GM23338 (cell line): Measurements from ENCODE around the gene ARRB1. TPM values are rescaled to one million over a fixed set of nuclear protein-coding genes. Genes with fewer than 3 reads are reported as not detected.

Experiments
- ATAC-seq: fragments of 200-7000 bp; cut with Tn5 transposase; 3 replicates; pipeline ENCODE4 v1.9.1; 2020
- DNase-seq: peaks from one replicate; pipeline ENCODE4 v3.0.0-alpha.2; 2015; ENCODE audit warnings: low spot score
- H2AFZ ChIP-seq: fragments of 200-600 bp; sonication (generic); 2 replicates; pipeline ENCODE4 v1.8.0; 2016; ENCODE audit warnings: antibody characterized with exemption, mild to moderate bottlenecking, moderate library complexity
- H3F3A ChIP-seq: fragments of 200-600 bp; sonication (generic); replicated peaks from 2 replicates; pipeline ENCODE4 v1.8.0; 2017; ENCODE audit warnings: antibody characterized with exemption, mixed run types, low read depth
- H3K27ac ChIP-seq: fragments of 200-600 bp; sonication (generic); 2 replicates; pipeline ENCODE4 v1.6.1; 2016; ENCODE audit warnings: low read depth
- H3K27me3 ChIP-seq: fragments of 200-600 bp; sonication (generic); 2 replicates; pipeline ENCODE4 v1.8.0; 2016; ENCODE audit warnings: mild to moderate bottlenecking, mixed run types, moderate library complexity; ENCODE audit not compliant: insufficient read depth
- H3K36me3 ChIP-seq: fragments of 200-600 bp; sonication (generic); 2 replicates; pipeline ENCODE4 v1.8.0; 2016; ENCODE audit warnings: mild to moderate bottlenecking; ENCODE audit not compliant: insufficient read depth
- H3K4me1 ChIP-seq: fragments of 200-600 bp; sonication (generic); 2 replicates; pipeline ENCODE4 v1.8.0; 2016; ENCODE audit warnings: mild to moderate bottlenecking, moderate library complexity; ENCODE audit not compliant: insufficient read depth
- H3K4me2 ChIP-seq: fragments of 200-600 bp; sonication (generic); 2 replicates; pipeline ENCODE4 v1.7.1; 2017; ENCODE audit warnings: mixed run types
- H3K4me3 ChIP-seq: fragments of 200-600 bp; sonication (generic); 2 replicates; pipeline ENCODE4 v1.6.1; 2016; ENCODE audit warnings: mixed run types
- H3K79me2 ChIP-seq: fragments of 200-600 bp; sonication (generic); replicated peaks from 2 replicates; pipeline ENCODE4 v1.8.0; 2017; ENCODE audit warnings: mild to moderate bottlenecking; ENCODE audit not compliant: insufficient read depth
- H3K9me2 ChIP-seq: fragments of 200-600 bp; sonication (generic); 2 replicates; pipeline ENCODE4 v1.8.0; 2017; ENCODE audit not compliant: insufficient read depth
- H4K20me1 ChIP-seq: fragments of 200-600 bp; sonication (generic); replicated peaks from 2 replicates; pipeline ENCODE4 v1.8.0; 2017; ENCODE audit warnings: mild to moderate bottlenecking; ENCODE audit not compliant: insufficient read depth
- H3K27ac Mint-ChIP-seq: 2 replicates; pipeline ENCODE4 v1.8.0; 2020; ENCODE audit warnings: inconsistent platforms, mild to moderate bottlenecking, moderate library complexity, mixed read lengths
- H3K27me3 Mint-ChIP-seq: 3 replicates; pipeline ENCODE4 v1.8.0; 2022; ENCODE audit warnings: low read depth, mild to moderate bottlenecking, moderate library complexity, mixed read lengths, inconsistent platforms; ENCODE audit not compliant: insufficient read depth, poor library complexity
- H3K36me3 Mint-ChIP-seq: 3 replicates; pipeline ENCODE4 v1.8.0; 2021; ENCODE audit warnings: low read depth, mild to moderate bottlenecking, inconsistent platforms, moderate library complexity, mixed read lengths
- H3K4me1 Mint-ChIP-seq: 3 replicates; pipeline ENCODE4 v1.8.0; 2020; ENCODE audit warnings: mild to moderate bottlenecking, inconsistent platforms, mixed read lengths
- H3K4me3 Mint-ChIP-seq: 3 replicates; pipeline ENCODE4 v1.8.0; 2021; ENCODE audit warnings: moderate library complexity, mild to moderate bottlenecking, inconsistent platforms, mixed read lengths
- H3K9me3 Mint-ChIP-seq: 3 replicates; pipeline ENCODE4 v1.8.0; 2020; ENCODE audit warnings: moderate library complexity, mild to moderate bottlenecking, inconsistent platforms, mixed read lengths
- CREB1 ChIP-seq: fragments of 250-450 bp; sonication (Bioruptor Pico); IDR thresholded peaks from 2 replicates; pipeline ENCODE4 v1.5.0; 2020; ENCODE audit warnings: low read depth, mild to moderate bottlenecking, moderate library complexity
- ETS1 ChIP-seq: IDR thresholded peaks from 2 replicates; pipeline ENCODE4 v1.6.1; 2016; ENCODE audit warnings: antibody characterized with exemption
- EZH2 ChIP-seq: fragments of 200-600 bp; sonication (generic); IDR thresholded peaks from one replicate; pipeline ENCODE4 v1.8.0; 2017; ENCODE audit warnings: antibody characterized with exemption, mild to moderate bottlenecking, low read depth; ENCODE audit not compliant: unreplicated experiment
- EZH2phosphoT487 ChIP-seq: fragments of 200-600 bp; sonication (generic); IDR thresholded peaks from one replicate; pipeline ENCODE4 v1.8.1; 2018; ENCODE audit warnings: antibody characterized with exemption; ENCODE audit not compliant: unreplicated experiment
- JUNB ChIP-seq: IDR thresholded peaks from one replicate; pipeline ENCODE4 v1.6.1; 2016; ENCODE audit warnings: antibody characterized with exemption; ENCODE audit not compliant: unreplicated experiment
- NANOG ChIP-seq: IDR thresholded peaks from 2 replicates; pipeline ENCODE4 v1.6.1; 2016; ENCODE audit warnings: antibody characterized with exemption, borderline replicate concordance
- POLR2AphosphoS5 ChIP-seq: IDR thresholded peaks from 2 replicates; pipeline ENCODE4 v1.6.1; 2016; ENCODE audit warnings: antibody characterized with exemption, low read depth
- STAT1 ChIP-seq: IDR thresholded peaks from one replicate; pipeline ENCODE4 v1.6.1; 2016; ENCODE audit warnings: antibody characterized with exemption; ENCODE audit not compliant: unreplicated experiment
- ZNF114 ChIP-seq: fragments of 250-450 bp; sonication (Bioruptor Pico); IDR thresholded peaks from 2 replicates; pipeline ENCODE4 v1.5.0; 2020; ENCODE audit warnings: mild to moderate bottlenecking, moderate library complexity
- polyA plus RNA-seq: library from polyadenylated mRNA; unstranded; fragments of >200 nt; fragmentation: Nextera tagmentation; extraction: Ambion mirVana; gene quantifications from 2 replicates; pipeline ENCODE4 v1.2.1, GENCODE V29; 2016
- total RNA-seq: library from RNA; depleted of rRNA; stranded (reverse); fragments of >200 nt; shearing (Covaris generic); gene quantifications from 2 replicates; pipeline ENCODE4 v1.2.3, GENCODE V29; 2014
- TF ChIP-seq, protein P1 (sequence below): IDR thresholded peaks from one replicate; pipeline ENCODE4 v1.6.1; 2018; ENCODE audit warnings: antibody characterized with exemption; ENCODE audit not compliant: unreplicated experiment
- TF ChIP-seq, protein P2 (sequence below), 2 experiments: fragments of 200-600 bp in 1 of 2; sonication (generic) in 1 of 2; conservative IDR thresholded peaks; 2 replicates each; pipeline versions ENCODE4 v1.5.1 to v1.6.1; 2016 to 2017; ENCODE audit warnings: antibody characterized with exemption in 2 of 2, low read depth in 2 of 2, mild to moderate bottlenecking in 2 of 2, moderate library complexity in 1 of 2

The ARRB1 gene
- total and polyA plus RNA-seq, 2 experiments from 2014 or later: 6.3 to 11.1 TPM

DNA sequence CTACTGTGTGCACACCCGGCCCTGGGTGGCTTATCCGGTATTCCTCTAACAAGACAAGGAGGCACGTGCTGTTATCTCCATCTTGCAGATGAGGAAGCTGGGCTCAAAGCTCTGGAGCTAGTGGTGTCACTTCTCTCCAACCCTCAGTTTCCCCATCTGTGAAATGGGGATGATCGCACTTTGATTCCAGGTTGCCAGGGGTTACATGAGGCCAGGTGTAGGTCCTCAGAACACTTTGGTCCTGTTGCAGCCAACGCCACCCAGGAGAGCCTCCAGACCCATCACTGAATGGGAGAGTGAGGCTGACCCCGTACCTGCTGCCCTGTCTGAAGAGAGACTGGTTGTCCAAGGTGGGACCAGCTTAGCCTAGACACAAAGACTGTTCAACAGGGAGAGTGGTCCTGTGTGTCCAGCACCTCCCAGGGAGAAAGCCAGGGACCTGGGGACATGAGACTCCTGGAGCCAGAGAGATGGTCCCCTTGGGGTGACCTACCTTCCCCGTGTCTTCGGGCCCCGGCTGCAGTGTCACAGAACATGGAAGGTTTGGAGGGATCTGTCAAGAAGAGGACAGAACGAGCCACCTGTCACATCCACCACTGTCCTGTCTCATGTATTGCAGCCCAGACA is 69.9 kb downstream of the ARRB1 start:
- no peak overlapping the region for H3K4me3 Mint-ChIP-seq

More for the DNA sequence above, 69.9 kb downstream of the ARRB1 start:
- no peaks in the 10 kb centered on the region for H3K27me3 ChIP-seq
- Mint-ChIP-seq H3K9me3 (no peaks in the 10 kb centered on the region), H3K27ac (no peak overlapping the region), H3K27me3 (peaks cover 15% of the 10 kb centered on the region), H3K4me1 (peaks cover 29% of the 10 kb centered on the region), H3K36me3 (peaks cover 84% of the 10 kb centered on the region)
- no peak overlapping the region for H3K27ac ChIP-seq
- H3F3A ChIP-seq: no peaks in the 10 kb centered on the region
- peaks cover 2% of the 10 kb centered on the region; the same call in 1 of the 2 replicates for H3K4me1 ChIP-seq
- no peaks in the 10 kb centered on the region for H4K20me1 ChIP-seq
- TF ChIP-seq JUNB: no peak
- no peak for TF ChIP-seq EZH2phosphoT487
- no peak for TF ChIP-seq NANOG
- TF ChIP-seq ETS1: no peak
- TF ChIP-seq, protein P1, sequence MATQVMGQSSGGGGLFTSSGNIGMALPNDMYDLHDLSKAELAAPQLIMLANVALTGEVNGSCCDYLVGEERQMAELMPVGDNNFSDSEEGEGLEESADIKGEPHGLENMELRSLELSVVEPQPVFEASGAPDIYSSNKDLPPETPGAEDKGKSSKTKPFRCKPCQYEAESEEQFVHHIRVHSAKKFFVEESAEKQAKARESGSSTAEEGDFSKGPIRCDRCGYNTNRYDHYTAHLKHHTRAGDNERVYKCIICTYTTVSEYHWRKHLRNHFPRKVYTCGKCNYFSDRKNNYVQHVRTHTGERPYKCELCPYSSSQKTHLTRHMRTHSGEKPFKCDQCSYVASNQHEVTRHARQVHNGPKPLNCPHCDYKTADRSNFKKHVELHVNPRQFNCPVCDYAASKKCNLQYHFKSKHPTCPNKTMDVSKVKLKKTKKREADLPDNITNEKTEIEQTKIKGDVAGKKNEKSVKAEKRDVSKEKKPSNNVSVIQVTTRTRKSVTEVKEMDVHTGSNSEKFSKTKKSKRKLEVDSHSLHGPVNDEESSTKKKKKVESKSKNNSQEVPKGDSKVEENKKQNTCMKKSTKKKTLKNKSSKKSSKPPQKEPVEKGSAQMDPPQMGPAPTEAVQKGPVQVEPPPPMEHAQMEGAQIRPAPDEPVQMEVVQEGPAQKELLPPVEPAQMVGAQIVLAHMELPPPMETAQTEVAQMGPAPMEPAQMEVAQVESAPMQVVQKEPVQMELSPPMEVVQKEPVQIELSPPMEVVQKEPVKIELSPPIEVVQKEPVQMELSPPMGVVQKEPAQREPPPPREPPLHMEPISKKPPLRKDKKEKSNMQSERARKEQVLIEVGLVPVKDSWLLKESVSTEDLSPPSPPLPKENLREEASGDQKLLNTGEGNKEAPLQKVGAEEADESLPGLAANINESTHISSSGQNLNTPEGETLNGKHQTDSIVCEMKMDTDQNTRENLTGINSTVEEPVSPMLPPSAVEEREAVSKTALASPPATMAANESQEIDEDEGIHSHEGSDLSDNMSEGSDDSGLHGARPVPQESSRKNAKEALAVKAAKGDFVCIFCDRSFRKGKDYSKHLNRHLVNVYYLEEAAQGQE: no peak
- TF ChIP-seq ZNF114: no peak
- no peak for TF ChIP-seq STAT1
- TF ChIP-seq POLR2AphosphoS5: no peak
- TF ChIP-seq CREB1 (CRISPR knock-in tag): no peak
- TF ChIP-seq EZH2: no peak
- TF ChIP-seq, protein P2, sequence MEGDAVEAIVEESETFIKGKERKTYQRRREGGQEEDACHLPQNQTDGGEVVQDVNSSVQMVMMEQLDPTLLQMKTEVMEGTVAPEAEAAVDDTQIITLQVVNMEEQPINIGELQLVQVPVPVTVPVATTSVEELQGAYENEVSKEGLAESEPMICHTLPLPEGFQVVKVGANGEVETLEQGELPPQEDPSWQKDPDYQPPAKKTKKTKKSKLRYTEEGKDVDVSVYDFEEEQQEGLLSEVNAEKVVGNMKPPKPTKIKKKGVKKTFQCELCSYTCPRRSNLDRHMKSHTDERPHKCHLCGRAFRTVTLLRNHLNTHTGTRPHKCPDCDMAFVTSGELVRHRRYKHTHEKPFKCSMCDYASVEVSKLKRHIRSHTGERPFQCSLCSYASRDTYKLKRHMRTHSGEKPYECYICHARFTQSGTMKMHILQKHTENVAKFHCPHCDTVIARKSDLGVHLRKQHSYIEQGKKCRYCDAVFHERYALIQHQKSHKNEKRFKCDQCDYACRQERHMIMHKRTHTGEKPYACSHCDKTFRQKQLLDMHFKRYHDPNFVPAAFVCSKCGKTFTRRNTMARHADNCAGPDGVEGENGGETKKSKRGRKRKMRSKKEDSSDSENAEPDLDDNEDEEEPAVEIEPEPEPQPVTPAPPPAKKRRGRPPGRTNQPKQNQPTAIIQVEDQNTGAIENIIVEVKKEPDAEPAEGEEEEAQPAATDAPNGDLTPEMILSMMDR (conservative IDR thresholded peaks at IDR 0.05; ENCODE audit: low read depth in 2 of 2): no peak
- H3K4me2 ChIP-seq: no peak overlapping the region
- H2AFZ ChIP-seq: no peak overlapping the region
- DNase-seq (no peak), ATAC-seq (no peak)
- no peaks in the 10 kb centered on the region for H3K36me3 ChIP-seq
- H3K4me3 ChIP-seq: no peak overlapping the region
- no peaks in the 10 kb centered on the region for H3K79me2 ChIP-seq
- H3K9me2 ChIP-seq: no peaks in the 10 kb centered on the region
